ENCODE data around the gene MROH8.
"Not testable (repeated sequence)": the region's sequence is repeated elsewhere in the genome, so short reads cannot be mapped to it uniquely, and the experiment has no call there.

MROH8 gene

DNA sequence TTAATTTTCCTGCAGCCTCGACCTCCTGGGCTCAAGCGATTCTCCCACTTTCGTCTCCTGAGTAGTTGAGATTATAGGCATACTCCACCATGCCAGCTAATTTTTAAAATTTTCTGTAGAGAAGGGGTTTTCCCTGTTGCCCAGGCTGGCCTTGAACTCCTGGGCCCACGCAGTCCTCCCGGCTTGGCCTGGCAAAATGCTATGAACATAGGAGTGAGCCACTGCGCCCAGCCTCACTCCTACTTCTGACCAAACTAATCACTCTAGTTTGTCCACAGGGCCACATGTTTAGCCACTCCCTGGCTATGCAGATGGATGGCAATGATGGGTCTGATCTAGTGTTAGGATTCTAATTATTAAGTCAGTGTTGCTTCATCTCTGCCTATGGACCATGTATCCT is 32.1 kb downstream of the MROH8 start:
- no peak for DNase-seq (ENCODE audit: extremely low read depth, low read depth)
- no peak for TF ChIP-seq CTCF (IDR thresholded peaks at IDR 0.05; ENCODE audit: low read depth, low read length, missing control alignments)
- no peak overlapping the region for H3K4me3 ChIP-seq (replicated peaks; ENCODE audit: low read depth, low read length)

- H3K4me3 ChIP-seq (replicated peaks; ENCODE audit: low read depth, low read length), result no peak overlapping the region
- TF ChIP-seq CTCF (IDR thresholded peaks at IDR 0.05; ENCODE audit: low read depth, low read length, missing control alignments), result no peak
- DNase-seq (ENCODE audit: extremely low read depth, low read depth), result no peak
Observed at GRCh38 chr20:37144856-37145404, 34.4 kb downstream of the MROH8 start.

- no peak for DNase-seq (ENCODE audit: extremely low read depth, low read depth)
- no peak for TF ChIP-seq CTCF (IDR thresholded peaks at IDR 0.05; ENCODE audit: low read depth, low read length, missing control alignments)
- H3K4me3 ChIP-seq (replicated peaks; ENCODE audit: low read depth, low read length), result no peak overlapping the region
Observed at GRCh38 chr20:37142708-37143107, 36.6 kb downstream of the MROH8 start.

GRCh38 chr20:37137547-37137946 is 41.8 kb downstream of the MROH8 start:
- no peak overlapping the region for H3K4me3 ChIP-seq (replicated peaks; ENCODE audit: low read depth, low read length)
- TF ChIP-seq CTCF (IDR thresholded peaks at IDR 0.05; ENCODE audit: low read depth, low read length, missing control alignments), result no peak
- no peak for DNase-seq (ENCODE audit: extremely low read depth, low read depth)

- no peak overlapping the region for H3K4me3 ChIP-seq (replicated peaks; ENCODE audit: low read depth, low read length)
- no peak for TF ChIP-seq CTCF (IDR thresholded peaks at IDR 0.05; ENCODE audit: low read depth, low read length, missing control alignments)
- no peak for DNase-seq (ENCODE audit: extremely low read depth, low read depth)
Observed at GRCh38 chr20:37133952-37134351, 45.4 kb downstream of the MROH8 start.

GRCh38 chr20:37131486-37131885 is 47.9 kb downstream of the MROH8 start:
- TF ChIP-seq CTCF (IDR thresholded peaks at IDR 0.05; ENCODE audit: low read depth, low read length, missing control alignments), result no peak

GRCh38 chr20:37128803-37129202 is 50.5 kb downstream of the MROH8 start:
- H3K4me3 ChIP-seq (replicated peaks; ENCODE audit: low read depth, low read length), result no peak overlapping the region
- no peak for TF ChIP-seq CTCF (IDR thresholded peaks at IDR 0.05; ENCODE audit: low read depth, low read length, missing control alignments)
- DNase-seq (ENCODE audit: extremely low read depth, low read depth), result no peak

More at GRCh38 chr20:37131486-37131885, 47.9 kb downstream of the MROH8 start:
- H3K4me3 ChIP-seq (replicated peaks; ENCODE audit: low read depth, low read length), result no peak overlapping the region
- DNase-seq (ENCODE audit: extremely low read depth, low read depth), result no peak

GRCh38 chr20:37126290-37126689 is 53.1 kb downstream of the MROH8 start:
- H3K4me3 ChIP-seq (replicated peaks; ENCODE audit: low read depth, low read length); DNase-seq (ENCODE audit: extremely low read depth, low read depth): not testable (repeated sequence)
